B cell (primary cell): ENCODE data around the gene PABPN1. TPM values are rescaled to one million over a fixed set of nuclear protein-coding genes. Genes with fewer than 3 reads are reported as not detected.

Experiments
- ATAC-seq: fragments of 200-7000 bp; cut with Tn5 transposase; one replicate; pipeline ENCODE4 v1.10.0; 2021; ENCODE audit warnings: low read depth, mild to moderate bottlenecking, moderate number of reproducible peaks, moderate library complexity
- CTCF ChIA-PET: fragments of 350-600 bp; sonication (Branson Sonifier 250); formaldehyde crosslinking; loops from one replicate; lab custom pipeline; 2021; ENCODE audit warnings: antibody characterized with exemption, inconsistent platforms; lab: Charles Lee
- POLR2A ChIA-PET: fragments of 350-600 bp; sonication (Branson Sonifier 250); formaldehyde crosslinking; loops from one replicate; lab custom pipeline; 2021; ENCODE audit warnings: antibody characterized with exemption; lab: Charles Lee
- DNase-seq: peaks from one replicate; pipeline ENCODE4 v3.0.0; 2013
- H2AFZ ChIP-seq: 2 replicates; pipeline ENCODE4 v1.6.1; 2012; ENCODE audit warnings: mild to moderate bottlenecking, low read depth, low read length; ENCODE audit not compliant: insufficient read depth, poor library complexity, severe bottlenecking
- H3K27ac ChIP-seq, 2 donors: 1 replicate in 1 of 2; 2 replicates in 1 of 2; pipeline ENCODE4 v1.5.1; 2012 to 2013; ENCODE audit warnings: low read length in 2 of 2, mild to moderate bottlenecking in 2 of 2, moderate library complexity in 1 of 2
- H3K27me3 ChIP-seq, 4 experiments: fragments of 200-600 bp in 1 of 4; sonication (generic) in 1 of 4; replicated peaks in 1 of 4; 1 replicate in 2 of 4; 2 replicates in 2 of 4; pipeline versions ENCODE4 v1.6.1 to v1.7.0; 2013 to 2016; ENCODE audit warnings: low read length in 3 of 4, mild to moderate bottlenecking in 2 of 4, mixed read lengths in 1 of 4, moderate library complexity in 1 of 4; ENCODE audit not compliant: insufficient read depth in 4 of 4, control insufficient read depth in 3 of 4; ENCODE audit errors: control extremely low read depth in 1 of 4
- H3K36me3 ChIP-seq, 2 experiments: replicated peaks in 1 of 2; 1 replicate in 1 of 2; 2 replicates in 1 of 2; pipeline versions ENCODE4 v1.6.1 to v1.7.1; 2013; ENCODE audit warnings: low read length in 1 of 2; ENCODE audit not compliant: insufficient read depth in 2 of 2, control insufficient read depth in 1 of 2; ENCODE audit errors: control extremely low read depth in 1 of 2, extremely low read depth in 1 of 2
- H3K4me1 ChIP-seq, 2 donors: fragments of 200-600 bp in 1 of 2; sonication (generic) in 1 of 2; 1 replicate in 1 of 2; 2 replicates in 1 of 2; pipeline versions ENCODE4 v1.5.1 to v1.6.1; 2013 to 2017; ENCODE audit warnings: low read length in 2 of 2; ENCODE audit not compliant: control insufficient read depth in 2 of 2, insufficient read depth in 2 of 2
- H3K4me2 ChIP-seq: replicated peaks from 2 replicates; pipeline ENCODE3; 2012; ENCODE audit warnings: mild to moderate bottlenecking, low read depth, low read length; ENCODE audit not compliant: poor library complexity, severe bottlenecking
- H3K4me3 ChIP-seq, 5 experiments: fragments of 200-600 bp in 1 of 5; sonication (generic) in 1 of 5; 1 replicate in 3 of 5; 2 replicates in 2 of 5; pipeline versions ENCODE4 v1.5.1 to v1.7.0; 2011 to 2016; ENCODE audit warnings: low read length in 4 of 5, mild to moderate bottlenecking in 4 of 5, low read depth in 2 of 5, control low read depth in 1 of 5, moderate library complexity in 1 of 5; ENCODE audit not compliant: insufficient read depth in 1 of 5; ENCODE audit errors: control extremely low read depth in 1 of 5, extremely low read depth in 1 of 5
- H3K79me2 ChIP-seq: fragments of 200-600 bp; sonication (generic); one replicate; pipeline ENCODE4 v1.6.0; 2016; ENCODE audit warnings: low read length; ENCODE audit not compliant: control insufficient read depth, insufficient read depth
- H3K9ac ChIP-seq: fragments of 200-600 bp; sonication (generic); 2 replicates; pipeline ENCODE4 v1.6.1; 2017; ENCODE audit warnings: mild to moderate bottlenecking, low read length, moderate library complexity
- H3K9me3 ChIP-seq, 3 donors: one replicate each; pipeline versions ENCODE4 v1.6.1 to v1.7.1; 2013; ENCODE audit warnings: low read length in 2 of 3; ENCODE audit not compliant: control insufficient read depth in 2 of 3, insufficient read depth in 1 of 3; ENCODE audit errors: control extremely low read depth in 1 of 3
- H4K20me1 ChIP-seq: 2 replicates; pipeline ENCODE4 v1.6.0; 2012; ENCODE audit warnings: mild to moderate bottlenecking, low read length; ENCODE audit not compliant: insufficient read depth, control insufficient read depth, poor library complexity, severe bottlenecking
- H3K27ac Mint-ChIP-seq: one replicate; pipeline ENCODE4 v1.8.0; 2021; ENCODE audit warnings: mixed read lengths
- H3K27me3 Mint-ChIP-seq: one replicate; pipeline ENCODE4 v1.8.0; 2021; ENCODE audit warnings: mixed read lengths
- H3K4me1 Mint-ChIP-seq: one replicate; pipeline ENCODE4 v1.8.0; 2021; ENCODE audit warnings: mixed read lengths
- H3K4me3 Mint-ChIP-seq: one replicate; pipeline ENCODE4 v1.8.0; 2021; ENCODE audit warnings: mixed read lengths
- H3K9me3 Mint-ChIP-seq: one replicate; pipeline ENCODE4 v1.8.0; 2022; ENCODE audit warnings: mixed read lengths; ENCODE audit not compliant: insufficient read depth
- EZH2 ChIP-seq: IDR thresholded peaks from 2 replicates; pipeline ENCODE4 v1.6.1; 2012; ENCODE audit warnings: borderline replicate concordance, low read depth, mild to moderate bottlenecking, moderate library complexity, low read length; ENCODE audit not compliant: insufficient read depth, poor library complexity, severe bottlenecking
- WGBS: methylation state at CpG from one replicate; pipeline ENCODE4 v1.1.5; 2013; ENCODE audit warnings: missing lambda C conversion rate; ENCODE audit not compliant: insufficient coverage; 5-methylcytosine and 5-hydroxymethylcytosine counted together
- intact Hi-C: fragments of 100-400 bp; cut with micrococcal nuclease; formaldehyde crosslinking; loops from one replicate; pipeline ENCODE4 v1.10.0; 2022
- polyA plus RNA-seq: library from polyadenylated mRNA; depleted of rRNA; stranded (reverse); fragments of >200 nt; gene quantifications from 2 replicates; pipeline ENCODE4 v1.2.3, GENCODE V29; 2012
- total RNA-seq, 2 donors: library from RNA; stranded (reverse); fragments of 120-200 nt in 1 of 2; gene quantifications; 1 replicate in 1 of 2; 2 replicates in 1 of 2; pipeline versions ENCODE4 v1.2.3 to v1.2.4, GENCODE V29; 2013 to 2022
- TF ChIP-seq, protein P1 (sequence below): fragments of 200-600 bp; IDR thresholded peaks from one replicate; pipeline ENCODE4 v1.8.0; 2022; ENCODE audit warnings: antibody characterized with exemption, mild to moderate bottlenecking

The PABPN1 gene
- total and polyA plus RNA-seq, 2 donors (not counting 1 experiment from before 2014, with no cell fraction given), result 283 to 293 TPM

DNA sequence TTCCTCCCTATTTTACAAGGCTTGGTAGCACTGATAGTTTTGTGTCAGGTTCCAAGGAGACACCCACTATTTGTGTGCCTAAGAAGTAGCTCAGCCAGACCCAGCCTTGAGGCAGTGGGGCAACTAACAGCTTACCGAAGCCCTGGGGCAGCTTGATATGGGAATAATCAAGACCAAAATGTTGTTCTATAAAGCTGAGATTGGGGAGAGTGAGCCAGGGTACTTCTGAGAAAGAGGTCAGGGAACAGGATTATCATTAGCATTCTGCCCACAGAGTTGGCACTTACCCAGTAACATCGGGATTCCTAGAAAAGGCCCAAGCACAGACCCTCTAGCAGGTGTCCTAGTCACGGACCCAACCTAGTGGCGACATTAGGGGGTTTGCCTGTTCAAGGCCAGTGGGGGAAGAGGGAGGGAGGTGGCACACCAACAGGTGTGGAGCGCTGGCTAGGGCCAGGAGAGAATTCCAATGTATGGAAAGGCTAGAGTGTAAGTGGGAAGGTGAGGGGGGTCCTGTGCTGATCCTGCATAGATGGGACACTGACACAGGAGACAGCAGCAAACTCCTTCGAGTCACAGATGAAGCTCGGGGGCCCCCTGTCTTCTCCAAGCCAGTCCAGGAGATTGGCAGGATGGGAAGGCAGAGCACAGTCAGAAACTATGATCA lies 23.5 kb upstream of the PABPN1 start:
- POLR2A ChIA-PET, result no interaction called here
- Histone ChIP-seq H3K9me3 (no peaks in the 10 kb centered on the region), H3K4me1 (peaks cover 14 to 22% of the 10 kb centered on the region in 2 donors), H3K36me3 (peaks cover 0 to 14% of the 10 kb centered on the region in 2 experiments), H3K4me2 (no peak overlapping the region), H2AFZ (no peak overlapping the region), H3K27me3 (no peaks in the 10 kb centered on the region), H4K20me1 (no peaks in the 10 kb centered on the region), H3K27ac (no peak overlapping the region), H3K79me2 (peaks cover 6% of the 10 kb centered on the region), H3K9ac (no peak overlapping the region), H3K4me3 (no peak overlapping the region)
- H3K9me3 Mint-ChIP-seq, result no peaks in the 10 kb centered on the region
- WGBS, result 96% methylated on average over 5 of the region's 7 CpGs
- no peaks in the 10 kb centered on the region for H3K27me3 Mint-ChIP-seq
- peaks cover 34% of the 10 kb centered on the region for H3K4me1 Mint-ChIP-seq
- H3K4me3 Mint-ChIP-seq, result no peak overlapping the region
- TF ChIP-seq, protein P1, sequence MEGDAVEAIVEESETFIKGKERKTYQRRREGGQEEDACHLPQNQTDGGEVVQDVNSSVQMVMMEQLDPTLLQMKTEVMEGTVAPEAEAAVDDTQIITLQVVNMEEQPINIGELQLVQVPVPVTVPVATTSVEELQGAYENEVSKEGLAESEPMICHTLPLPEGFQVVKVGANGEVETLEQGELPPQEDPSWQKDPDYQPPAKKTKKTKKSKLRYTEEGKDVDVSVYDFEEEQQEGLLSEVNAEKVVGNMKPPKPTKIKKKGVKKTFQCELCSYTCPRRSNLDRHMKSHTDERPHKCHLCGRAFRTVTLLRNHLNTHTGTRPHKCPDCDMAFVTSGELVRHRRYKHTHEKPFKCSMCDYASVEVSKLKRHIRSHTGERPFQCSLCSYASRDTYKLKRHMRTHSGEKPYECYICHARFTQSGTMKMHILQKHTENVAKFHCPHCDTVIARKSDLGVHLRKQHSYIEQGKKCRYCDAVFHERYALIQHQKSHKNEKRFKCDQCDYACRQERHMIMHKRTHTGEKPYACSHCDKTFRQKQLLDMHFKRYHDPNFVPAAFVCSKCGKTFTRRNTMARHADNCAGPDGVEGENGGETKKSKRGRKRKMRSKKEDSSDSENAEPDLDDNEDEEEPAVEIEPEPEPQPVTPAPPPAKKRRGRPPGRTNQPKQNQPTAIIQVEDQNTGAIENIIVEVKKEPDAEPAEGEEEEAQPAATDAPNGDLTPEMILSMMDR, result no peak
- no peak for TF ChIP-seq EZH2
- H3K27ac Mint-ChIP-seq, result peak overlapping the region; percentile 26
- intact Hi-C loops, result no loop called here
- CTCF ChIA-PET, result interaction anchor here (0.7 to 8.6 kb wide), 7 partner anchors 8 to 178 kb away, joined by 3 to 56 read pairs (median 3); partner anchors contain the start of gene HOMEZ
- no peak for ATAC-seq
- no peak for DNase-seq

DNA sequence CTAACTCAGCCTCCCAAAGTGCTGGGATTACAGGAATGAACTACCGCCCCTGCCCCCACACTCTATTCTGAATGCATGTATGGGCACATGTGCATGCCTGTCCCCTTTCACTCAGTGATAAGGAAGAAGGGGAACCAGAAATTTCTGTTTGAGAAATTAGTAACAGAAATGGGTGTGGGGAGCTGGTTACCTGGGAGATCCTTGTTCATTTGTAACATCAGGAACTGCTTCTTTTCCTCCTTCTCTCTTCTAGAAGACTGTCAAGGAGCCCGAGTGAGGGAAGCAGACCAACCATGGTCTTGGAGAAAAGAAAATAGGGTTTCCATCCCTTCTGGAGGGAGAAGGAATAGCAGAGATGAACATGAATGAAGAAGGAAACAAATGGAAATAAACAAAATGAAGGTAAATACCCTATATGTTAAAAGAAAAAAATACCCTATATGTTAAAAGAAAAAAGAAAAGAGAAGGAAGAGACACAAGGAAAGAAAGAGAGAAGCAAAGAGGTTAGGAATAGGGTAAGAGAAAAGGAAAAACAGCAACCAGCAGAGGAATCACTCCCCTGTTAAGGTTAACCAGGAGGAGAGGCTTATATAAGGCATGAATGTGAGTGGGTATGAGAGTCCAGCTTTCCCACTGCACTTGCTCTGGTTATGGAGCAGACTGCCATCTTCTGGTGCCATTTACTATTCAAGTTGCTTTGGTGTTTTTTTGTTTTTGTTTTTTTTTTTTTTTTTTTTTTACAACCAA lies 21.9 kb upstream of the PABPN1 start:
- H3K27ac Mint-ChIP-seq, result peak overlapping the region; percentile 10
- Histone ChIP-seq H3K9ac (no peak overlapping the region), H3K27me3 (no peaks in the 10 kb centered on the region), H3K4me2 (peak overlapping the region; percentile 98), H3K4me3 (no peak overlapping the region), H3K4me1 (peaks cover 17 to 27% of the 10 kb centered on the region in 2 donors), H3K79me2 (peaks cover 6% of the 10 kb centered on the region), H3K36me3 (peaks cover 0 to 14% of the 10 kb centered on the region in 2 experiments), H3K27ac (peak overlapping the region in 1 of 2 donors; percentile 95), H3K9me3 (no peaks in the 10 kb centered on the region), H4K20me1 (no peaks in the 10 kb centered on the region), H2AFZ (no peak overlapping the region)
- H3K9me3 Mint-ChIP-seq, result no peaks in the 10 kb centered on the region
- no peak for ATAC-seq
- TF ChIP-seq, protein P1, result peak; percentile 39
- TF ChIP-seq EZH2, result no peak
- peak; percentile 58 for DNase-seq
- peaks cover 35% of the 10 kb centered on the region for H3K4me1 Mint-ChIP-seq
- no CpG with 5 or more reads among the region's 2 CpGs for WGBS
- H3K27me3 Mint-ChIP-seq, result no peaks in the 10 kb centered on the region
- POLR2A ChIA-PET, result interaction anchor here (0.6 to 0.7 kb wide), 3 partner anchors 180 to 977 kb away, joined by 4 to 7 read pairs (median 5); no protein-coding TSS in a partner anchor
- no peak overlapping the region for H3K4me3 Mint-ChIP-seq
- CTCF ChIA-PET, result interaction anchor here (1.0 to 8.6 kb wide), 5 partner anchors 13 to 230 kb away, joined by 4 to 56 read pairs (median 21); partner anchors contain the start of genes HOMEZ and PABPN1
- intact Hi-C loops, result no loop called here
